GM23248 (cell line): ENCODE results near the gene HOXA11. TPM values are rescaled to one million over a fixed set of nuclear protein-coding genes. Genes with fewer than 3 reads are reported as not detected.

Experiments used
- DNase-seq: peaks from one replicate; pipeline ENCODE4 v3.0.0-alpha.2; 2015
- H2AFZ ChIP-seq: fragments of 200-600 bp; sonication (generic); 2 replicates; pipeline ENCODE4 v1.6.1; 2016; ENCODE audit warnings: antibody characterized with exemption
- H3F3A ChIP-seq: fragments of 200-600 bp; sonication (generic); 2 replicates; pipeline ENCODE4 v1.6.1; 2016; ENCODE audit warnings: mild to moderate bottlenecking, antibody characterized with exemption, mixed run types; ENCODE audit not compliant: insufficient read depth
- H3K27ac ChIP-seq: fragments of 200-600 bp; sonication (generic); 2 replicates; pipeline ENCODE4 v1.5.1; 2016; ENCODE audit warnings: mild to moderate bottlenecking
- H3K27me3 ChIP-seq: fragments of 200-600 bp; sonication (generic); replicated peaks from 2 replicates; pipeline ENCODE4 v1.6.1; 2016; ENCODE audit warnings: mild to moderate bottlenecking; ENCODE audit not compliant: insufficient read depth
- H3K36me3 ChIP-seq: fragments of 200-600 bp; sonication (generic); 2 replicates; pipeline ENCODE4 v1.6.1; 2016; ENCODE audit warnings: low read depth, mild to moderate bottlenecking
- H3K4me1 ChIP-seq: fragments of 200-600 bp; sonication (generic); 2 replicates; pipeline ENCODE4 v1.6.1; 2016; ENCODE audit warnings: mild to moderate bottlenecking; ENCODE audit not compliant: insufficient read depth
- H3K4me2 ChIP-seq: fragments of 200-600 bp; sonication (generic); one replicate; pipeline ENCODE4 v1.6.1; 2016; ENCODE audit warnings: mild to moderate bottlenecking; ENCODE audit not compliant: unreplicated experiment
- H3K4me3 ChIP-seq: fragments of 200-600 bp; sonication (generic); 2 replicates; pipeline ENCODE4 v1.5.1; 2016; ENCODE audit warnings: mild to moderate bottlenecking
- H3K79me2 ChIP-seq: fragments of 200-600 bp; sonication (generic); 2 replicates; pipeline ENCODE4 v1.6.1; 2016; ENCODE audit warnings: mild to moderate bottlenecking; ENCODE audit not compliant: insufficient read depth
- H3K9ac ChIP-seq: fragments of 200-600 bp; sonication (generic); 2 replicates; pipeline ENCODE4 v1.6.1; 2016; ENCODE audit warnings: mild to moderate bottlenecking
- H3K9me2 ChIP-seq: fragments of 200-600 bp; sonication (generic); 2 replicates; pipeline ENCODE4 v1.6.1; 2016; ENCODE audit warnings: mixed run types, mild to moderate bottlenecking, moderate library complexity; ENCODE audit not compliant: insufficient read depth
- H3K9me3 ChIP-seq: fragments of 200-600 bp; sonication (generic); one replicate; pipeline ENCODE4 v1.6.1; 2017; ENCODE audit warnings: low read depth
- H4K20me1 ChIP-seq: fragments of 200-600 bp; sonication (generic); 2 replicates; pipeline ENCODE4 v1.6.0; 2016; ENCODE audit not compliant: insufficient read depth
- EZH2 ChIP-seq: fragments of 200-600 bp; sonication (generic); IDR thresholded peaks from 2 replicates; pipeline ENCODE4 v1.6.1; 2018; ENCODE audit warnings: antibody characterized with exemption, mild to moderate bottlenecking; ENCODE audit not compliant: insufficient read depth, poor library complexity, severe bottlenecking
- EZH2phosphoT487 ChIP-seq: fragments of 200-600 bp; sonication (generic); IDR thresholded peaks from 2 replicates; pipeline ENCODE4 v1.6.1; 2018; ENCODE audit warnings: antibody characterized with exemption, moderate library complexity, mild to moderate bottlenecking, low read depth; ENCODE audit not compliant: insufficient read depth
- WGBS, 2 experiments: methylation state at CpG; one replicate each; pipeline ENCODE4 v1.1.6; 2015 to 2017; ENCODE audit warnings: low lambda C conversion rate in 2 of 2, low coverage in 1 of 2; ENCODE audit errors: missing lambda C conversion rate in 2 of 2; 5-methylcytosine and 5-hydroxymethylcytosine counted together
- in situ Hi-C: fragments of 300-500 bp; cut with MboI; formaldehyde crosslinking; loops from 2 replicates; pipeline ENCODE4 v1.15.0; 2020
- polyA plus RNA-seq: library from polyadenylated mRNA; unstranded; fragments of >200 nt; fragmentation: Nextera tagmentation; extraction: Ambion mirVana; gene quantifications from 2 replicates; pipeline ENCODE4 v1.2.1, GENCODE V29; 2016
- total RNA-seq: library from RNA; depleted of rRNA; stranded (reverse); fragments of >200 nt; shearing (Covaris generic); gene quantifications from 2 replicates; pipeline ENCODE4 v1.2.3, GENCODE V29; 2014

HOXA11 gene
- total and polyA plus RNA-seq, 2 experiments from 2014 or later = 8.0 to 8.3 TPM

- Histone ChIP-seq H3K36me3 (no peaks in the 10 kb centered on the region), H3K4me2 (peak overlapping the region; percentile 100), H3K27ac (peak overlapping the region; percentile 99), H3K4me1 (peaks cover 50% of the 10 kb centered on the region), H3K9ac (peak overlapping the region; percentile 98), H2AFZ (peak overlapping the region; percentile 83), H3K9me3 (no peaks in the 10 kb centered on the region), H4K20me1 (no peaks in the 10 kb centered on the region), H3K9me2 (no peaks in the 10 kb centered on the region), H3K27me3 (no peaks in the 10 kb centered on the region), H3K4me3 (peak overlapping the region; percentile 83), H3K79me2 (peaks cover 80% of the 10 kb centered on the region), H3F3A (no peaks in the 10 kb centered on the region)
- TF ChIP-seq EZH2phosphoT487 (no peak), EZH2 (no peak)
- in situ Hi-C loops = no loop called here
- 35 to 57% methylated on average over 8 to 12 of the region's 12 CpGs for WGBS, 2 experiments
- peak; percentile 49 for DNase-seq
Measured at GRCh38 chr7:27180431-27181420, 4.3 kb downstream of the HOXA11 start.

GRCh38 chr7:27179503-27180430, 5.3 kb downstream of the HOXA11 start:
- no peak for TF ChIP-seq EZH2
- TF ChIP-seq EZH2phosphoT487 = no peak
- Histone ChIP-seq H3K79me2 (peaks cover 90% of the 10 kb centered on the region), H3K27ac (peak overlapping the region; percentile 99), H3K9me3 (no peaks in the 10 kb centered on the region), H3K36me3 (no peaks in the 10 kb centered on the region), H3K27me3 (no peaks in the 10 kb centered on the region), H3K4me3 (peak overlapping the region; percentile 83), H4K20me1 (no peaks in the 10 kb centered on the region), H3F3A (no peaks in the 10 kb centered on the region), H2AFZ (peak overlapping the region; percentile 83), H3K9me2 (no peaks in the 10 kb centered on the region), H3K9ac (peak overlapping the region; percentile 98), H3K4me1 (peaks cover 58% of the 10 kb centered on the region), H3K4me2 (peak overlapping the region; percentile 100)
- in situ Hi-C loops = loop anchor here (10.0 kb wide), 1 partner anchor 1325 kb away; no protein-coding TSS in a partner anchor
- peak; percentile 94 for DNase-seq
- 1 to 2% methylated on average over 54 to 56 of the region's 56 CpGs for WGBS, 2 experiments

GRCh38 chr7:27179030-27179429, 6.0 kb downstream of the HOXA11 start:
- H3K9me2 ChIP-seq = no peaks in the 10 kb centered on the region
- no peaks in the 10 kb centered on the region for H3K27me3 ChIP-seq
- H3K36me3 ChIP-seq = no peaks in the 10 kb centered on the region
- H4K20me1 ChIP-seq = no peaks in the 10 kb centered on the region
- in situ Hi-C loops = loop anchor here (10.0 kb wide), 1 partner anchor 1324 kb away; no protein-coding TSS in a partner anchor
- H3K4me2 ChIP-seq = peak overlapping the region; percentile 100
- no peaks in the 10 kb centered on the region for H3F3A ChIP-seq
- peak overlapping the region; percentile 98 for H3K9ac ChIP-seq
- DNase-seq = peak; percentile 57
- H2AFZ ChIP-seq = peak overlapping the region; percentile 83
- TF ChIP-seq EZH2 = no peak
- TF ChIP-seq EZH2phosphoT487 = no peak
- peaks cover 60% of the 10 kb centered on the region for H3K4me1 ChIP-seq
- 0 to 1% methylated on average over 14 of the region's 14 CpGs for WGBS, 2 experiments
- H3K4me3 ChIP-seq = peak overlapping the region; percentile 83
- H3K9me3 ChIP-seq = no peaks in the 10 kb centered on the region
- peak overlapping the region; percentile 99 for H3K27ac ChIP-seq
- peaks cover 95% of the 10 kb centered on the region for H3K79me2 ChIP-seq

- H3K36me3 ChIP-seq = no peaks in the 10 kb centered on the region
- peak overlapping the region; percentile 83 for H2AFZ ChIP-seq
- no peaks in the 10 kb centered on the region for H3F3A ChIP-seq
- H3K4me2 ChIP-seq = peak overlapping the region; percentile 100
- H3K9me2 ChIP-seq = no peaks in the 10 kb centered on the region
- peak overlapping the region; percentile 83 for H3K4me3 ChIP-seq
- H3K9me3 ChIP-seq = no peaks in the 10 kb centered on the region
- TF ChIP-seq EZH2phosphoT487 = no peak
- no peak for TF ChIP-seq EZH2
- DNase-seq = peak; percentile 95
- H3K27me3 ChIP-seq = no peaks in the 10 kb centered on the region
- H3K4me1 ChIP-seq = peaks cover 60% of the 10 kb centered on the region
- peak overlapping the region; percentile 99 for H3K27ac ChIP-seq
- H3K9ac ChIP-seq = peak overlapping the region; percentile 98
- WGBS, 2 experiments = 1% methylated on average over 6 of the region's 6 CpGs
- H4K20me1 ChIP-seq = no peaks in the 10 kb centered on the region
- in situ Hi-C loops = loop anchor here (10.0 kb wide), 1 partner anchor 1324 kb away; no protein-coding TSS in a partner anchor
- H3K79me2 ChIP-seq = peaks cover 95% of the 10 kb centered on the region
Measured at GRCh38 chr7:27178366-27178765, 6.7 kb downstream of the HOXA11 start.
